Esophagus squamous epithelium (tissue), 5 donors: ENCODE results near the gene ZNF273. TPM values are rescaled to one million over a fixed set of nuclear protein-coding genes. Genes with fewer than 3 reads are reported as not detected.

Experiments used
- DNase-seq: peaks from one replicate; lab custom pipeline; 2025; lab: John Stamatoyannopoulos, UW
- H3K27ac ChIP-seq, 4 donors: fragments of 200-600 bp; sonication (generic); one replicate each; pipeline ENCODE4 v1.5.1; 2016 to 2019; ENCODE audit warnings: mild to moderate bottlenecking in 1 of 4
- H3K27me3 ChIP-seq, 4 donors: fragments of 200-600 bp; sonication (generic); 1 replicate in 3 of 4; 2 replicates in 1 of 4; pipeline versions ENCODE4 v1.5.1 to v1.6.0; 2017 to 2021; ENCODE audit warnings: antibody characterized with exemption in 1 of 4
- H3K36me3 ChIP-seq, 3 donors: fragments of 200-600 bp; sonication (generic); one replicate each; pipeline ENCODE4 v1.5.1; 2016 to 2019
- H3K4me1 ChIP-seq, 3 donors: fragments of 200-600 bp; sonication (generic); one replicate each; pipeline ENCODE4 v1.5.1; 2017 to 2019
- H3K4me3 ChIP-seq, 4 donors: fragments of 200-600 bp; sonication (generic); 1 replicate in 3 of 4; 2 replicates in 1 of 4; pipeline ENCODE4 v1.5.1; 2016 to 2019; ENCODE audit warnings: mild to moderate bottlenecking in 2 of 4, moderate library complexity in 1 of 4
- H3K9me3 ChIP-seq, 3 donors: fragments of 200-600 bp; sonication (generic); one replicate each; pipeline ENCODE4 v1.5.1; 2016 to 2019
- CTCF ChIP-seq, 6 experiments: fragments of 450-650 bp in 4 of 6; fragments of 200-600 bp in 2 of 6; sonication (generic) in 2 of 6; IDR thresholded peaks; one replicate each; pipeline ENCODE4 v1.5.1; 2016 to 2019; ENCODE audit warnings: antibody characterized with exemption in 6 of 6, mild to moderate bottlenecking in 4 of 6, moderate library complexity in 4 of 6
- POLR2A ChIP-seq, 4 donors: fragments of 450-650 bp; IDR thresholded peaks; one replicate each; pipeline ENCODE4 v1.6.1; 2017; ENCODE audit warnings: antibody characterized with exemption in 4 of 4, mild to moderate bottlenecking in 4 of 4, moderate library complexity in 3 of 4
- WGBS, 2 donors: methylation state at CpG; one replicate each; pipeline ENCODE4 v1.1.5; 2018; 5-methylcytosine and 5-hydroxymethylcytosine counted together
- intact Hi-C: fragments of 100-400 bp; cut with DNase I; formaldehyde crosslinking; loops from one replicate; pipeline ENCODE4 v1.15.0; 2022
- total RNA-seq, 4 donors: library from RNA; depleted of rRNA; stranded (reverse); fragments of >200 nt; gene quantifications; one replicate each; pipeline ENCODE4 v1.1.0, GENCODE V29; 2016
- donor health status: DM: yes; HTN: yes; CAD: no.

The ZNF273 gene
- total RNA-seq, 4 donors from 2014 or later, result 8.0 to 43.3 (median 14.0) TPM

- no peak for DNase-seq
- no peak overlapping the region for H3K4me3 ChIP-seq
Observed at GRCh38 chr7:64886956-64887545, 16.0 kb upstream of the ZNF273 start.

GRCh38 chr7:64887756-64888508, 15.1 kb upstream of the ZNF273 start:
- intact Hi-C loops, result no loop called here
- no peak for DNase-seq
- 19 to 57% methylated on average over 4 to 13 of the region's 13 CpGs for WGBS, 2 donors
- Histone ChIP-seq H3K27ac (peak overlapping the region in 2 of 4 donors; percentile 87 to 89), H3K4me3 (peak overlapping the region in 3 of 4 donors; percentile 39 to 69 (median 48)), H3K9me3 (no peaks in the 10 kb centered on the region), H3K27me3 (peaks cover 0 to 13% (median 0%) of the 10 kb centered on the region in 4 donors), H3K36me3 (peaks cover 0 to 18% (median 0%) of the 10 kb centered on the region in 3 donors), H3K4me1 (peaks cover 33 to 73% (median 37%) of the 10 kb centered on the region in 3 donors)
- TF ChIP-seq POLR2A (IDR thresholded peaks at IDR 0.05) (no peak), CTCF (IDR thresholded peaks at IDR 0.05) (peak in 4 of 6 experiments; percentile 28 to 39 (median 30))

More at GRCh38 chr7:64886956-64887545, 16.0 kb upstream of the ZNF273 start:
- Histone ChIP-seq H3K27ac (no peak overlapping the region), H3K4me1 (peaks cover 25 to 68% (median 31%) of the 10 kb centered on the region in 3 donors), H3K36me3 (peaks cover 0 to 18% (median 0%) of the 10 kb centered on the region in 3 donors), H3K27me3 (peaks cover 0 to 13% (median 0%) of the 10 kb centered on the region in 4 donors), H3K9me3 (no peaks in the 10 kb centered on the region)
- 74 to 86% methylated on average over 4 of the region's 4 CpGs for whole genome bisulfite sequencing, 2 donors
- TF ChIP-seq CTCF (IDR thresholded peaks at IDR 0.05) (no peak), POLR2A (IDR thresholded peaks at IDR 0.05) (no peak)
- intact Hi-C loops, result no loop called here

- 35 to 49% methylated on average over 3 to 15 of the region's 17 CpGs for WGBS, 2 donors
- Histone ChIP-seq H3K4me3 (peak overlapping the region; percentile 22 to 69 (median 44)), H3K4me1 (peaks cover 28 to 73% (median 37%) of the 10 kb centered on the region in 3 donors), H3K27me3 (peaks cover 0 to 13% (median 0%) of the 10 kb centered on the region in 4 donors), H3K27ac (peak overlapping the region in 2 of 4 donors; percentile 87 to 89), H3K9me3 (no peaks in the 10 kb centered on the region), H3K36me3 (peaks cover 0 to 18% (median 0%) of the 10 kb centered on the region in 3 donors)
- TF ChIP-seq CTCF (IDR thresholded peaks at IDR 0.05) (no peak), POLR2A (IDR thresholded peaks at IDR 0.05) (no peak)
- intact Hi-C loops, result no loop called here
- DNase-seq, result no peak
Observed at GRCh38 chr7:64888561-64888900, 14.5 kb upstream of the ZNF273 start.

GRCh38 chr7:64888901-64889685, 14.0 kb upstream of the ZNF273 start:
- H3K27me3 ChIP-seq, result peaks cover 0 to 13% (median 0%) of the 10 kb centered on the region in 4 donors
- peak overlapping the region in 2 of 4 donors; percentile 87 to 89 for H3K27ac ChIP-seq
- H3K4me1 ChIP-seq, result peaks cover 28 to 67% (median 37%) of the 10 kb centered on the region in 3 donors
- intact Hi-C loops, result no loop called here
- WGBS, 2 donors, result 37 to 40% methylated on average over 7 to 15 of the region's 60 CpGs
- no peak for DNase-seq
- peaks cover 0 to 18% (median 0%) of the 10 kb centered on the region in 3 donors for H3K36me3 ChIP-seq
- no peak for TF ChIP-seq POLR2A (IDR thresholded peaks at IDR 0.05)
- no peak for TF ChIP-seq CTCF (IDR thresholded peaks at IDR 0.05)
- H3K9me3 ChIP-seq, result no peaks in the 10 kb centered on the region
- H3K4me3 ChIP-seq, result peak overlapping the region; percentile 22 to 69 (median 44)
